HG02981 (cell line): ENCODE data around the gene SMIM14.
A peak's percentile ranks its signal among the peaks of the same experiment; 100 is the strongest.
"Not testable (repeated sequence)": the region's sequence is repeated elsewhere in the genome, so short reads cannot be mapped to it uniquely, and the experiment has no call there.

ENCODE experiments used
- ATAC-seq: cut with Tn5 transposase; IDR thresholded peaks from one replicate; pipeline ENCODE4 v1.9.1; 2021; ENCODE audit warnings: mild to moderate bottlenecking, moderate library complexity; ENCODE audit not compliant: unreplicated experiment

The SMIM14 gene

GRCh38 chr4:39539089-39539611 lies 99.5 kb downstream of the SMIM14 start:
- no peak for ATAC-seq

- ATAC-seq = no peak
Observed at GRCh38 chr4:39533541-39533940, 105.1 kb downstream of the SMIM14 start.

- not testable (repeated sequence) for ATAC-seq
Observed at GRCh38 chr4:39532237-39532636, 106.4 kb downstream of the SMIM14 start.

- no peak for ATAC-seq
Observed at GRCh38 chr4:39530682-39531081, 108.0 kb downstream of the SMIM14 start.

- no peak for ATAC-seq
Observed at GRCh38 chr4:39529534-39529933, 109.1 kb downstream of the SMIM14 start.

- no peak for ATAC-seq
Observed at GRCh38 chr4:39528061-39528465, 110.6 kb downstream of the SMIM14 start.

- ATAC-seq = peak; percentile 95
Observed at GRCh38 chr4:39527296-39528060, 111.2 kb downstream of the SMIM14 start, which contains the start of gene UGDH. TSS of gene UGDH (minus strand) at chr4:39527439. CDS start at chr4:39521512, 5,927 bp downstream.

GRCh38 chr4:39526765-39527295 lies 111.8 kb downstream of the SMIM14 start:
- ATAC-seq = peak; percentile 11

GRCh38 chr4:39525822-39526690 lies 112.6 kb downstream of the SMIM14 start:
- ATAC-seq = no peak

- no peak for ATAC-seq
Observed at GRCh38 chr4:39524161-39524957, 114.3 kb downstream of the SMIM14 start.

GRCh38 chr4:39522068-39522467 lies 116.6 kb downstream of the SMIM14 start:
- ATAC-seq = no peak

GRCh38 chr4:39521253-39521919 lies 117.3 kb downstream of the SMIM14 start:
- ATAC-seq = no peak

GRCh38 chr4:39518484-39518883 lies 120.2 kb downstream of the SMIM14 start:
- ATAC-seq = no peak

GRCh38 chr4:39516407-39516966 lies 122.2 kb downstream of the SMIM14 start:
- no peak for ATAC-seq

GRCh38 chr4:39515669-39516401 lies 122.8 kb downstream of the SMIM14 start:
- not testable (repeated sequence) for ATAC-seq

GRCh38 chr4:39514888-39515401 lies 123.7 kb downstream of the SMIM14 start:
- ATAC-seq = no peak

GRCh38 chr4:39514266-39514665 lies 124.4 kb downstream of the SMIM14 start:
- not testable (repeated sequence) for ATAC-seq

GRCh38 chr4:39510348-39510929 lies 128.2 kb downstream of the SMIM14 start:
- ATAC-seq = no peak
